ENCODE results near the gene SLC16A3. TPM values are rescaled to one million over a fixed set of nuclear protein-coding genes. Genes with fewer than 3 reads are reported as not detected.

Gene SLC16A3
- total and polyA plus RNA-seq, 2 experiments from 2014 or later, result 3.5 to 10.6 TPM

DNA sequence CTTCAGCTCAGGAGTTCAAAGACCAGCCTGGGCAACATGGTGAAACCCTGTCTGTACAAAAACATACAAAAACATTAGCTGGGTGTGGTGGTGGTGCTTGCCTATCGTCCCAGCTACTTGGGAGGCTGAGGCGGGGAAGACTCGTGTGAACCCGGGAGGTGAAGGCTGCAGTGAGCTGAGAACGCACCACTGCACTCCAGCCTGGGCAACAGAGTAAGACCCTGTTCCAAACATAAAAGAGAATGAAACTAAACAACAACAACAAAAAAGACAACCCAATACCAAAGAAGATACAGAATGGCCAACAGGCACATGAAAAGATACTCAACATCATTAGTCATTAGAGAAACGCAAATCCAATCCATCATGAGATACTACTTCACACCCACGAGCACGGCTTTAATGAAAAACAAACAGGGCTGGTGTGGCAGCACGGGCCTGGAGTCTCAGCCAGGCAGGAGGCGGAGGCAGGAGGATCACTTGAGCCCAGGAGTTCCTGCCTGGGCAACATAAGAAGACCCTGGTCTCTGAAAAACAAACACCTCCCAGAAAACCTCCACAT is 7.4 kb upstream of the SLC16A3 start:
- Mint-ChIP-seq H3K36me3 (ENCODE audit: low read depth) (no peaks in the 10 kb centered on the region), H3K27me3 (ENCODE audit: insufficient read depth, low read depth, poor library complexity) (peaks cover 16% of the 10 kb centered on the region), H3K27ac (no peak overlapping the region), H3K4me1 (no peaks in the 10 kb centered on the region; the same call in 2 of the 3 replicates), H3K4me3 (no peak overlapping the region), H3K9me3 (peaks cover 2% of the 10 kb centered on the region; the same call in 1 of the 3 replicates)
- H3K27me3 ChIP-seq (ENCODE audit: insufficient read depth), result 0 out of 2 replicates have a peak, but pooled peaks cover 3% of the 10 kb centered on the region
- H3K4me2 ChIP-seq, result no peak overlapping the region
- no peak for ATAC-seq
- no peak overlapping the region for H3K27ac ChIP-seq (ENCODE audit: low read depth)
- no peak for TF ChIP-seq EZH2phosphoT487 (IDR thresholded peaks at IDR 0.05; ENCODE audit: unreplicated experiment)
- TF ChIP-seq, protein P1, sequence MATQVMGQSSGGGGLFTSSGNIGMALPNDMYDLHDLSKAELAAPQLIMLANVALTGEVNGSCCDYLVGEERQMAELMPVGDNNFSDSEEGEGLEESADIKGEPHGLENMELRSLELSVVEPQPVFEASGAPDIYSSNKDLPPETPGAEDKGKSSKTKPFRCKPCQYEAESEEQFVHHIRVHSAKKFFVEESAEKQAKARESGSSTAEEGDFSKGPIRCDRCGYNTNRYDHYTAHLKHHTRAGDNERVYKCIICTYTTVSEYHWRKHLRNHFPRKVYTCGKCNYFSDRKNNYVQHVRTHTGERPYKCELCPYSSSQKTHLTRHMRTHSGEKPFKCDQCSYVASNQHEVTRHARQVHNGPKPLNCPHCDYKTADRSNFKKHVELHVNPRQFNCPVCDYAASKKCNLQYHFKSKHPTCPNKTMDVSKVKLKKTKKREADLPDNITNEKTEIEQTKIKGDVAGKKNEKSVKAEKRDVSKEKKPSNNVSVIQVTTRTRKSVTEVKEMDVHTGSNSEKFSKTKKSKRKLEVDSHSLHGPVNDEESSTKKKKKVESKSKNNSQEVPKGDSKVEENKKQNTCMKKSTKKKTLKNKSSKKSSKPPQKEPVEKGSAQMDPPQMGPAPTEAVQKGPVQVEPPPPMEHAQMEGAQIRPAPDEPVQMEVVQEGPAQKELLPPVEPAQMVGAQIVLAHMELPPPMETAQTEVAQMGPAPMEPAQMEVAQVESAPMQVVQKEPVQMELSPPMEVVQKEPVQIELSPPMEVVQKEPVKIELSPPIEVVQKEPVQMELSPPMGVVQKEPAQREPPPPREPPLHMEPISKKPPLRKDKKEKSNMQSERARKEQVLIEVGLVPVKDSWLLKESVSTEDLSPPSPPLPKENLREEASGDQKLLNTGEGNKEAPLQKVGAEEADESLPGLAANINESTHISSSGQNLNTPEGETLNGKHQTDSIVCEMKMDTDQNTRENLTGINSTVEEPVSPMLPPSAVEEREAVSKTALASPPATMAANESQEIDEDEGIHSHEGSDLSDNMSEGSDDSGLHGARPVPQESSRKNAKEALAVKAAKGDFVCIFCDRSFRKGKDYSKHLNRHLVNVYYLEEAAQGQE (IDR thresholded peaks at IDR 0.05; ENCODE audit: unreplicated experiment), result no peak
- no peak for TF ChIP-seq ZNF331 (CRISPR knock-in tag; IDR thresholded peaks at IDR 0.05; ENCODE audit: low read depth)
- TF ChIP-seq, protein P2, sequence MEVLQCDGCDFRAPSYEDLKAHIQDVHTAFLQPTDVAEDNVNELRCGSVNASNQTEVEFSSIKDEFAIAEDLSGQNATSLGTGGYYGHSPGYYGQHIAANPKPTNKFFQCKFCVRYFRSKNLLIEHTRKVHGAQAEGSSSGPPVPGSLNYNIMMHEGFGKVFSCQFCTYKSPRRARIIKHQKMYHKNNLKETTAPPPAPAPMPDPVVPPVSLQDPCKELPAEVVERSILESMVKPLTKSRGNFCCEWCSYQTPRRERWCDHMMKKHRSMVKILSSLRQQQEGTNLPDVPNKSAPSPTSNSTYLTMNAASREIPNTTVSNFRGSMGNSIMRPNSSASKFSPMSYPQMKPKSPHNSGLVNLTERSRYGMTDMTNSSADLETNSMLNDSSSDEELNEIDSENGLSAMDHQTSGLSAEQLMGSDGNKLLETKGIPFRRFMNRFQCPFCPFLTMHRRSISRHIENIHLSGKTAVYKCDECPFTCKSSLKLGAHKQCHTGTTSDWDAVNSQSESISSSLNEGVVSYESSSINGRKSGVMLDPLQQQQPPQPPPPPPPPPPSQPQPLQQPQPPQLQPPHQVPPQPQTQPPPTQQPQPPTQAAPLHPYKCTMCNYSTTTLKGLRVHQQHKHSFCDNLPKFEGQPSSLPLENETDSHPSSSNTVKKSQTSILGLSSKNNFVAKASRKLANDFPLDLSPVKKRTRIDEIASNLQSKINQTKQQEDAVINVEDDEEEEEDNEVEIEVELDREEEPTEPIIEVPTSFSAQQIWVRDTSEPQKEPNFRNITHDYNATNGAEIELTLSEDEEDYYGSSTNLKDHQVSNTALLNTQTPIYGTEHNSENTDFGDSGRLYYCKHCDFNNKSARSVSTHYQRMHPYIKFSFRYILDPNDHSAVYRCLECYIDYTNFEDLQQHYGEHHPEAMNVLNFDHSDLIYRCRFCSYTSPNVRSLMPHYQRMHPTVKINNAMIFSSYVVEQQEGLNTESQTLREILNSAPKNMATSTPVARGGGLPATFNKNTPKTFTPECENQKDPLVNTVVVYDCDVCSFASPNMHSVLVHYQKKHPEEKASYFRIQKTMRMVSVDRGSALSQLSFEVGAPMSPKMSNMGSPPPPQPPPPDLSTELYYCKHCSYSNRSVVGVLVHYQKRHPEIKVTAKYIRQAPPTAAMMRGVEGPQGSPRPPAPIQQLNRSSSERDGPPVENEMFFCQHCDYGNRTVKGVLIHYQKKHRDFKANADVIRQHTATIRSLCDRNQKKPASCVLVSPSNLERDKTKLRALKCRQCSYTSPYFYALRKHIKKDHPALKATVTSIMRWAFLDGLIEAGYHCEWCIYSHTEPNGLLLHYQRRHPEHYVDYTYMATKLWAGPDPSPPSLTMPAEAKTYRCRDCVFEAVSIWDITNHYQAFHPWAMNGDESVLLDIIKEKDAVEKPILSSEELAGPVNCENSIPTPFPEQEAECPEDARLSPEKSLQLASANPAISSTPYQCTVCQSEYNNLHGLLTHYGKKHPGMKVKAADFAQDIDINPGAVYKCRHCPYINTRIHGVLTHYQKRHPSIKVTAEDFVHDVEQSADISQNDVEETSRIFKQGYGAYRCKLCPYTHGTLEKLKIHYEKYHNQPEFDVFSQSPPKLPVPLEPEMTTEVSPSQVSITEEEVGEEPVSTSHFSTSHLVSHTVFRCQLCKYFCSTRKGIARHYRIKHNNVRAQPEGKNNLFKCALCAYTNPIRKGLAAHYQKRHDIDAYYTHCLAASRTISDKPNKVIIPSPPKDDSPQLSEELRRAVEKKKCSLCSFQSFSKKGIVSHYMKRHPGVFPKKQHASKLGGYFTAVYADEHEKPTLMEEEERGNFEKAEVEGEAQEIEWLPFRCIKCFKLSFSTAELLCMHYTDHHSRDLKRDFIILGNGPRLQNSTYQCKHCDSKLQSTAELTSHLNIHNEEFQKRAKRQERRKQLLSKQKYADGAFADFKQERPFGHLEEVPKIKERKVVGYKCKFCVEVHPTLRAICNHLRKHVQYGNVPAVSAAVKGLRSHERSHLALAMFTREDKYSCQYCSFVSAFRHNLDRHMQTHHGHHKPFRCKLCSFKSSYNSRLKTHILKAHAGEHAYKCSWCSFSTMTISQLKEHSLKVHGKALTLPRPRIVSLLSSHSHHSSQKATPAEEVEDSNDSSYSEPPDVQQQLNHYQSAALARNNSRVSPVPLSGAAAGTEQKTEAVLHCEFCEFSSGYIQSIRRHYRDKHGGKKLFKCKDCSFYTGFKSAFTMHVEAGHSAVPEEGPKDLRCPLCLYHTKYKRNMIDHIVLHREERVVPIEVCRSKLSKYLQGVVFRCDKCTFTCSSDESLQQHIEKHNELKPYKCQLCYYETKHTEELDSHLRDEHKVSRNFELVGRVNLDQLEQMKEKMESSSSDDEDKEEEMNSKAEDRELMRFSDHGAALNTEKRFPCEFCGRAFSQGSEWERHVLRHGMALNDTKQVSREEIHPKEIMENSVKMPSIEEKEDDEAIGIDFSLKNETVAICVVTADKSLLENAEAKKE (CRISPR knock-in tag; IDR thresholded peaks at IDR 0.05), result no peak
- no peak for TF ChIP-seq POLR2AphosphoS5 (IDR thresholded peaks at IDR 0.05; ENCODE audit: low read depth)
- H3F3A ChIP-seq (replicated peaks; ENCODE audit: low read depth), result no peaks in the 10 kb centered on the region
- H3K4me3 ChIP-seq, result no peak overlapping the region
- H3K79me2 ChIP-seq (replicated peaks; ENCODE audit: insufficient read depth), result no peaks in the 10 kb centered on the region
- no peak for DNase-seq (ENCODE audit: low spot score)
- H3K9me2 ChIP-seq (ENCODE audit: insufficient read depth), result no peaks in the 10 kb centered on the region
- no peaks in the 10 kb centered on the region for H3K4me1 ChIP-seq (ENCODE audit: insufficient read depth)
- no peaks in the 10 kb centered on the region for H4K20me1 ChIP-seq (replicated peaks; ENCODE audit: insufficient read depth)
- H3K36me3 ChIP-seq (ENCODE audit: insufficient read depth), result no peaks in the 10 kb centered on the region
- H2AFZ ChIP-seq, result no peak overlapping the region

All from GM23338 (cell line).